ENCODE data around the gene SKIC2.
"Not testable (repeated sequence)": the region's sequence is repeated elsewhere in the genome, so short reads cannot be mapped to it uniquely, and the experiment has no call there.

The SKIC2 gene

GRCh38 chr6:32007086-32007485 is 48.1 kb downstream of the SKIC2 start:
- DNase-seq (ENCODE audit: insufficient read length, low spot score); FAIRE-seq: not testable (repeated sequence)

GRCh38 chr6:32008037-32008436 is 49.1 kb downstream of the SKIC2 start:
- not testable (repeated sequence) for FAIRE-seq; DNase-seq (ENCODE audit: insufficient read length, low spot score)

- DNase-seq (ENCODE audit: insufficient read length, low spot score); FAIRE-seq: not testable (repeated sequence)
Observed at GRCh38 chr6:32008616-32009015, 49.6 kb downstream of the SKIC2 start.

- not testable (repeated sequence) for DNase-seq (ENCODE audit: insufficient read length, low spot score); FAIRE-seq
Observed at GRCh38 chr6:32009537-32009936, 50.6 kb downstream of the SKIC2 start.

- not testable (repeated sequence) for DNase-seq (ENCODE audit: insufficient read length, low spot score); FAIRE-seq
Observed at GRCh38 chr6:32010856-32011530, 52.0 kb downstream of the SKIC2 start.

- not testable (repeated sequence) for DNase-seq (ENCODE audit: insufficient read length, low spot score); FAIRE-seq
Observed at GRCh38 chr6:32012941-32013617, 54.1 kb downstream of the SKIC2 start.

GRCh38 chr6:32013738-32014137 is 54.8 kb downstream of the SKIC2 start:
- not testable (repeated sequence) for FAIRE-seq; DNase-seq (ENCODE audit: insufficient read length, low spot score)

GRCh38 chr6:32014547-32014946 is 55.6 kb downstream of the SKIC2 start, which contains the start of gene C4B:
TSS of gene C4B (plus strand) at chr6:32014795. CDS start at chr6:32014846, 51 bp downstream.
- DNase-seq (ENCODE audit: insufficient read length, low spot score); FAIRE-seq: not testable (repeated sequence)
